IMR-90 (cell line): ENCODE measurements around the gene AGAP2. TPM values are rescaled to one million over a fixed set of nuclear protein-coding genes. Genes with fewer than 3 reads are reported as not detected.
A peak's percentile ranks its signal among the peaks of the same experiment; 100 is the strongest.

Source experiments
- ATAC-seq: fragments of 200-7000 bp; cut with Tn5 transposase; 2 replicates; pipeline ENCODE4 v1.9.1; 2020; ENCODE audit warnings: low read depth, mild to moderate bottlenecking, moderate library complexity
- BruUV-seq: library from RNA; stranded (reverse); fragments of 400-500 nt; replicated peaks from 2 replicates; lab custom pipeline; 2021; lab: Mats Ljungman, UMichigan
- CTCF ChIA-PET: fragments of 300-600 bp; formaldehyde crosslinking; extraction: SDS; loops from one replicate; lab custom pipeline; 2021; ENCODE audit warnings: antibody characterized with exemption; lab: Yijun Ruan, JAX
- POLR2A ChIA-PET: fragments of 300-600 bp; sonication (Branson Sonifier 250); formaldehyde crosslinking; loops from one replicate; lab custom pipeline; 2022; ENCODE audit warnings: antibody characterized with exemption; ENCODE audit not compliant: unreplicated experiment; lab: Charles Lee
- DNase-seq: peaks from one replicate; pipeline ENCODE4 v3.0.0; 2013
- H2AFZ ChIP-seq: replicated peaks from 2 replicates; pipeline ENCODE3; 2013; ENCODE audit warnings: low read length, mild to moderate bottlenecking; ENCODE audit not compliant: poor library complexity
- H2AK5ac ChIP-seq: 2 replicates; pipeline ENCODE4 v1.6.1; 2013; ENCODE audit warnings: low read depth, low read length, inconsistent platforms
- H2AK9ac ChIP-seq: replicated peaks from 2 replicates; pipeline ENCODE3; 2013; ENCODE audit warnings: mild to moderate bottlenecking, low read depth, low read length, moderate library complexity; ENCODE audit not compliant: poor library complexity
- H2BK120ac ChIP-seq: 2 replicates; pipeline ENCODE4 v1.6.1; 2013; ENCODE audit warnings: low read depth, low read length, inconsistent platforms
- H2BK15ac ChIP-seq: 3 replicates; pipeline ENCODE4 v1.6.1; 2013; ENCODE audit warnings: low read depth, low read length, inconsistent platforms
- H2BK20ac ChIP-seq: 2 replicates; pipeline ENCODE4 v1.6.1; 2013; ENCODE audit warnings: low read depth, mild to moderate bottlenecking, inconsistent platforms, low read length, moderate library complexity
- H2BK5ac ChIP-seq: 2 replicates; pipeline ENCODE4 v1.6.1; 2013; ENCODE audit warnings: mild to moderate bottlenecking, low read depth, low read length, inconsistent platforms; ENCODE audit not compliant: poor library complexity, severe bottlenecking
- H3K14ac ChIP-seq: replicated peaks from 2 replicates; pipeline ENCODE4 v1.6.1; 2013; ENCODE audit warnings: low read depth, low read length, inconsistent platforms
- H3K18ac ChIP-seq: 2 replicates; pipeline ENCODE4 v1.6.1; 2013; ENCODE audit warnings: low read depth, low read length, control low read depth
- H3K23ac ChIP-seq: 2 replicates; pipeline ENCODE4 v1.6.1; 2013; ENCODE audit warnings: low read depth, low read length, inconsistent platforms
- H3K27ac ChIP-seq: 2 replicates; pipeline ENCODE4 v1.5.1; 2013; ENCODE audit warnings: mild to moderate bottlenecking, control low read depth, low read length; ENCODE audit not compliant: insufficient read depth
- H3K27me3 ChIP-seq: 2 replicates; pipeline ENCODE4 v1.6.1; 2013; ENCODE audit warnings: low read length; ENCODE audit not compliant: control insufficient read depth, insufficient read depth
- H3K36me3 ChIP-seq: 2 replicates; pipeline ENCODE4 v1.6.1; 2013; ENCODE audit warnings: low read length, mixed read lengths; ENCODE audit not compliant: control insufficient read depth, insufficient read depth
- H3K4ac ChIP-seq: 2 replicates; pipeline ENCODE4 v1.6.1; 2013; ENCODE audit warnings: low read depth, low read length, inconsistent platforms
- H3K4me1 ChIP-seq: 2 replicates; pipeline ENCODE4 v1.6.1; 2013; ENCODE audit warnings: low read length, mixed read lengths; ENCODE audit not compliant: control insufficient read depth, insufficient read depth
- H3K4me2 ChIP-seq: 2 replicates; pipeline ENCODE4 v1.6.1; 2013; ENCODE audit warnings: low read depth, mild to moderate bottlenecking, control low read depth, low read length, moderate library complexity
- H3K4me3 ChIP-seq: 2 replicates; pipeline ENCODE4 v1.5.1; 2013; ENCODE audit warnings: low read depth, mild to moderate bottlenecking, control low read depth, low read length, moderate library complexity; ENCODE audit not compliant: insufficient read depth
- H3K56ac ChIP-seq: 2 replicates; pipeline ENCODE4 v1.6.1; 2013; ENCODE audit warnings: low read length, inconsistent platforms; ENCODE audit not compliant: insufficient read depth; ENCODE audit errors: extremely low read depth
- H3K79me1 ChIP-seq, 2 experiments: 2 replicates each; pipeline ENCODE4 v1.6.1; 2013; ENCODE audit warnings: low read length in 2 of 2, inconsistent platforms in 1 of 2, low read depth in 1 of 2
- H3K9ac ChIP-seq: 2 replicates; pipeline ENCODE4 v1.6.1; 2013; ENCODE audit warnings: low read depth, low read length, control low read depth
- H3K9me1 ChIP-seq: 2 replicates; pipeline ENCODE4 v1.6.1; 2013; ENCODE audit warnings: low read length, inconsistent platforms; ENCODE audit not compliant: insufficient read depth
- H3K9me3 ChIP-seq: 2 replicates; pipeline ENCODE4 v1.6.1; 2013; ENCODE audit warnings: low read length; ENCODE audit not compliant: control insufficient read depth, insufficient read depth
- H4K20me1 ChIP-seq: 2 replicates; pipeline ENCODE4 v1.6.1; 2013; ENCODE audit warnings: low read length, inconsistent platforms; ENCODE audit not compliant: insufficient read depth
- H4K5ac ChIP-seq: 2 replicates; pipeline ENCODE4 v1.6.1; 2013; ENCODE audit warnings: mild to moderate bottlenecking, low read depth, low read length, control low read depth
- H4K8ac ChIP-seq, 2 experiments: 2 replicates each; pipeline ENCODE4 v1.6.1; 2013; ENCODE audit warnings: low read depth in 2 of 2, low read length in 2 of 2, control low read depth in 1 of 2, inconsistent platforms in 1 of 2
- H4K91ac ChIP-seq: 2 replicates; pipeline ENCODE4 v1.6.1; 2013; ENCODE audit warnings: low read depth, low read length, inconsistent platforms; ENCODE audit not compliant: insufficient read depth
- BHLHE40 ChIP-seq: fragments of 150-350 bp; IDR thresholded peaks from 2 replicates; pipeline ENCODE4 v1.6.1; 2016; ENCODE audit warnings: mild to moderate bottlenecking, low read depth, low read length
- CTCF ChIP-seq: conservative IDR thresholded peaks from 2 replicates; pipeline ENCODE4 v1.5.1; 2012; ENCODE audit warnings: mild to moderate bottlenecking, low read depth, low read length, improper control_type of control experiment
- MAZ ChIP-seq: IDR thresholded peaks from 2 replicates; pipeline ENCODE4 v1.6.1; 2012; ENCODE audit warnings: low read depth, mild to moderate bottlenecking, low read length, improper control_type of control experiment, moderate library complexity, borderline replicate concordance
- POLR2A ChIP-seq: IDR thresholded peaks from 2 replicates; pipeline ENCODE4 v1.6.1; 2012; ENCODE audit warnings: mild to moderate bottlenecking, low read depth, low read length
- RAD21 ChIP-seq: IDR thresholded peaks from 2 replicates; pipeline ENCODE4 v1.6.1; 2012; ENCODE audit warnings: low read length, improper control_type of control experiment
- RCOR1 ChIP-seq: IDR thresholded peaks from 2 replicates; pipeline ENCODE4 v1.6.1; 2012; ENCODE audit warnings: mild to moderate bottlenecking, low read length, improper control_type of control experiment; ENCODE audit not compliant: insufficient replicate concordance
- RFX5 ChIP-seq: IDR thresholded peaks from 2 replicates; pipeline ENCODE4 v1.8.0; 2012; ENCODE audit warnings: low read depth, mild to moderate bottlenecking, low read length, moderate library complexity
- WGBS, 2 experiments: methylation state at CpG; one replicate each; pipeline versions ENCODE4 v1.1.5 to v1.1.7; 2013; ENCODE audit warnings: missing lambda C conversion rate in 2 of 2; ENCODE audit not compliant: insufficient read length in 1 of 2; ENCODE audit errors: extremely low coverage in 2 of 2; 5-methylcytosine and 5-hydroxymethylcytosine counted together
- dilution Hi-C: fragments of 300-500 bp; cut with HindIII; formaldehyde crosslinking; loops from one replicate; pipeline ENCODE4 v1.14.3; 2018; ENCODE audit warnings: low sequenced_read_pairs; ENCODE audit not compliant: unreplicated experiment
- in situ Hi-C: fragments of 300-500 bp; cut with MboI; formaldehyde crosslinking; loops from 3 replicates; pipeline ENCODE4 v1.14.3; 2019; ENCODE audit warnings: low sequenced_read_pairs, inconsistent platforms, mixed read lengths
- intact Hi-C: fragments of 100-400 bp; cut with micrococcal nuclease; formaldehyde crosslinking; loops from 2 replicates; pipeline ENCODE4 v1.10.0; 2022
- polyA plus RNA-seq, 3 experiments: library from polyadenylated mRNA; depleted of rRNA; stranded (reverse); fragments of >200 nt; gene quantifications; 2 replicates each; pipeline ENCODE4 v1.2.3, GENCODE V29; 2012; ENCODE audit warnings: low replicate concordance in 1 of 3
- total RNA-seq: library from RNA; depleted of rRNA; stranded (reverse); fragments of >200 nt; gene quantifications from 2 replicates; pipeline ENCODE4 v1.2.3, GENCODE V29; 2012

Gene AGAP2
- total and polyA plus RNA-seq, 2 of the 4 experiments (the other 2 are of a cell fraction): 0.03 to 0.18 TPM

- TF ChIP-seq RCOR1 (no peak), BHLHE40 (no peak), POLR2A (no peak), MAZ (peak; percentile 41; the same call in 1 of the 2 replicates), CTCF (peak; percentile 50), RAD21 (peak; percentile 54), RFX5 (no peak)
- ChIA-PET POLR2A (interaction anchor here (1.2 kb wide), 1 partner anchor 10 kb away, joined by 3 read pairs; no protein-coding TSS in a partner anchor), CTCF (interaction anchor here (0.5 to 1.9 kb wide), 6 partner anchors 9 to 217 kb away, joined by 3 to 6 read pairs (median 3); partner anchors contain the start of gene TSPAN31)
- BruUV-seq: no TSS peak
- Histone ChIP-seq H2AK5ac (no peak overlapping the region), H2BK5ac (no peak overlapping the region), H3K23ac (peak overlapping the region; percentile 89), H4K5ac (no peak overlapping the region), H3K56ac (no peak overlapping the region), H4K8ac (no peak overlapping the region), H3K9ac (no peak overlapping the region), H4K91ac (no peak overlapping the region), H3K27ac (no peak overlapping the region), H2BK20ac (no peak overlapping the region), H3K36me3 (no peaks in the 10 kb centered on the region), H2AK9ac (peak overlapping the region; percentile 67), H4K20me1 (0 out of 2 replicates have a peak, but pooled peaks cover 10% of the 10 kb centered on the region), H2BK120ac (no peak overlapping the region), H3K79me1 (no peaks in the 10 kb centered on the region), H3K4ac (no peak overlapping the region), H3K4me3 (no peak overlapping the region), H3K4me2 (peak overlapping the region; percentile 41), H3K18ac (no peak overlapping the region), H2BK15ac (no peak overlapping the region), H3K4me1 (0 out of 2 replicates have a peak, but pooled peaks cover 3% of the 10 kb centered on the region), H3K9me3 (peaks cover 2% of the 10 kb centered on the region; the same call in 1 of the 2 replicates), H2AFZ (peak overlapping the region; percentile 87), H3K27me3 (peaks cover 92% of the 10 kb centered on the region), H3K14ac (no peak overlapping the region), H3K9me1 (no peaks in the 10 kb centered on the region)
- WGBS, 2 experiments: 0% methylated on average over 16 of the region's 49 CpGs; no CpG with 5 or more reads in 1 of the 2 experiments
- ATAC-seq (peak; percentile 57), DNase-seq (peak; percentile 37)
- in situ Hi-C loops: loop anchor here (10.0 kb wide), 1 partner anchor 151 kb away; no protein-coding TSS in a partner anchor
- dilution Hi-C loops: no loop called here
- intact Hi-C loops: loop anchor here (5.0 kb wide), 1 partner anchor 154 kb away; no protein-coding TSS in a partner anchor
These were observed 2.4 kb downstream of the AGAP2 start for GRCh38 chr12:57735952-57736740.
